Measurements from ENCODE around the gene LAGE3. TPM values are rescaled to one million over a fixed set of nuclear protein-coding genes. Genes with fewer than 3 reads are reported as not detected.

Gene LAGE3
- total RNA-seq, 2 donors from 2014 or later: 29.5 to 34.1 TPM

DNA sequence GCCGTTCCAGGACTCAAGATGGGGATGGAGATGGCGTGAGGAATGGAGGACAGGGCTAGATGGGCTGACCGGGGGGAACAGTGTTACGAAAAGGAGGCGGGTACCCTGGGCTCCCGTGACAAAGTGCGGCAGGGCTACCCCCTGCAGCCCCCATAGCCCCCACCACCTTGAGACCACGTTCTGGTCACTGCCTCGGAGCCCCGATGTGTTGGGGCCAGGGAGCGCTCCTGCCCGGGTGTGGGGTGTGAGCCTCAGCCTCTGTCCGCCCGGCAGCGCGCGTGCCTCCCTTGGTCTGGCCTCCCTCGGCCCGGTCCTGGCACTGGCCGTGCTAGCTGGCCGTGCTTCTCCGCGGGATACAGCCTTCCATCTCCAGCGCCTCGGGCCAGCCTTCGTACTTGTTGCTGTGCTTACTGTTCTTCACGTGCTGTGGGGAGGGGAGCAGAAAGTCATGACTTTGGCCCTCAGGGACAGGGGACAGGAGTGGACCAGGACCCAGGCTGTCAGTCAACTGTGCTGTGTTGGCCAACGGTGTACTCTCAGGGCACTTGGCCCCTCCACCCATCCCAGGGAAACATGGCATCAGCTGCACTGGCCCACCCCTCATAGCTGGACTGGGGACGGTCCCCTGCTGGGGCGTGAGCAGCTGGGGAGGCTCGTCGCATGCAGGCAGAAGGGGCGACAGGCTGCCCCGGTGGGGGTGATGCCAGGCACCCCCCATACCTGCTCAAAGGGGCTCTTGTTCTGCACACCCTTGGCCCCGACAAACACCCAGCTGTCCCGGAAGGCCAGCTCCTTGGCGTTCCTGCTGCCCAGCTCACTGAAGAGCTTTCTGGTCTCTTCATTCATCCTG, 27.6 kb upstream of the LAGE3 start:
- 95 to 97% methylated on average over 10 to 33 of the region's 37 CpGs for WGBS, 2 experiments (ENCODE audit: insufficient coverage in 1 of 2, insufficient read length in 1 of 2)
- H3K4me1 Mint-ChIP-seq: no peaks in the 10 kb centered on the region
- H3K27ac ChIP-seq (ENCODE audit: low read depth, low read length): no peak overlapping the region

GRCh38 chrX:154505734-154506133, 26.7 kb upstream of the LAGE3 start:
- Histone ChIP-seq H3K27ac (ENCODE audit: low read depth, low read length) (no peak overlapping the region), H3K36me3 (ENCODE audit: control insufficient read depth, insufficient read depth, low read length) (peaks cover 12% of the 10 kb centered on the region), H3K9ac (ENCODE audit: extremely low read depth, low read length, poor library complexity, severe bottlenecking) (no peak overlapping the region), H3K4me3 (ENCODE audit: low read length) (no peak overlapping the region), H3K4me1 (ENCODE audit: control insufficient read depth, insufficient read depth, low read length) (no peaks in the 10 kb centered on the region), H3K27me3 (ENCODE audit: control insufficient read depth, insufficient read depth, low read length, poor library complexity, severe bottlenecking) (no peaks in the 10 kb centered on the region), H3K9me3 (ENCODE audit: control insufficient read depth, low read length) (peaks cover 3% of the 10 kb centered on the region)
- H3K27me3 Mint-ChIP-seq (ENCODE audit: insufficient read depth): peaks cover 2% of the 10 kb centered on the region
- peaks cover 28% of the 10 kb centered on the region for H3K36me3 Mint-ChIP-seq (ENCODE audit: low read depth)
- no peak overlapping the region for H3K27ac Mint-ChIP-seq
- no peak overlapping the region for H3K4me3 Mint-ChIP-seq
- no peak for DNase-seq
- H3K4me1 Mint-ChIP-seq: no peaks in the 10 kb centered on the region
- H3K9me3 Mint-ChIP-seq: peaks cover 66% of the 10 kb centered on the region
- TF ChIP-seq CTCF (conservative IDR thresholded peaks at IDR 0.05): no peak
- WGBS, 2 experiments (ENCODE audit: insufficient coverage in 1 of 2, insufficient read length in 1 of 2): 92 to 100% methylated on average over 3 to 12 of the region's 12 CpGs

More for the DNA sequence above, 27.6 kb upstream of the LAGE3 start:
- no peak for TF ChIP-seq CTCF (conservative IDR thresholded peaks at IDR 0.05)
- Histone ChIP-seq H3K9ac (ENCODE audit: extremely low read depth, low read length, poor library complexity, severe bottlenecking) (no peak overlapping the region), H3K27me3 (ENCODE audit: control insufficient read depth, insufficient read depth, low read length, poor library complexity, severe bottlenecking) (no peaks in the 10 kb centered on the region), H3K4me1 (ENCODE audit: control insufficient read depth, insufficient read depth, low read length) (no peaks in the 10 kb centered on the region), H3K9me3 (ENCODE audit: control insufficient read depth, low read length) (peaks cover 3% of the 10 kb centered on the region), H3K36me3 (ENCODE audit: control insufficient read depth, insufficient read depth, low read length) (peaks cover 12% of the 10 kb centered on the region), H3K4me3 (ENCODE audit: low read length) (no peak overlapping the region)
- no peak for DNase-seq
- Mint-ChIP-seq H3K9me3 (peaks cover 66% of the 10 kb centered on the region), H3K27ac (no peak overlapping the region), H3K27me3 (ENCODE audit: insufficient read depth) (no peaks in the 10 kb centered on the region), H3K36me3 (ENCODE audit: low read depth) (peaks cover 32% of the 10 kb centered on the region), H3K4me3 (no peak overlapping the region)

DNA sequence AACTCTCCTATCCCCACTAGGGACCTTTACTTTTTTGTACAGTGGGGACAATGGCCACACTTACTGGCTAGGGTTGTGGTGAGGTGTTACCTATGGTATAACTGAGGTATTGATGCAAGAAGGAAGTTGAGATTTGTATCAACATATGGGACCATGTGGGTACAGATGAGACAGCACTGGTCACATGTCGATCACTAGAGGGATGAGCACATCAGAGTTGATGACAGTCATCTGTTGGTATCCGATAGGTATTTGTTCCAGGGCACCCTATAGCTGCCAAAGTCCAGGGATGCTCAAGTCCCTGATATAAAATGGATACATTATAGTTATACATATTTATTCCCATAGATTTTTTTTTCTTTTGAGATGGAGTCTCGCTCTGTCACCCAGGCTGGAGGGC, 23.9 kb upstream of the LAGE3 start:
- no peak overlapping the region for H3K27ac Mint-ChIP-seq
- TF ChIP-seq CTCF (conservative IDR thresholded peaks at IDR 0.05): no peak
- Histone ChIP-seq H3K27me3 (ENCODE audit: control insufficient read depth, insufficient read depth, low read length, poor library complexity, severe bottlenecking) (no peaks in the 10 kb centered on the region), H3K4me3 (ENCODE audit: low read length) (no peak overlapping the region), H3K9ac (ENCODE audit: extremely low read depth, low read length, poor library complexity, severe bottlenecking) (no peak overlapping the region), H3K4me1 (ENCODE audit: control insufficient read depth, insufficient read depth, low read length) (no peaks in the 10 kb centered on the region), H3K27ac (ENCODE audit: low read depth, low read length) (no peak overlapping the region), H3K9me3 (ENCODE audit: control insufficient read depth, low read length) (no peaks in the 10 kb centered on the region), H3K36me3 (ENCODE audit: control insufficient read depth, insufficient read depth, low read length) (peaks cover 3% of the 10 kb centered on the region)
- no peak overlapping the region for H3K4me3 Mint-ChIP-seq
- DNase-seq: no peak
- no peaks in the 10 kb centered on the region for H3K4me1 Mint-ChIP-seq
- H3K36me3 Mint-ChIP-seq (ENCODE audit: low read depth): peaks cover 13% of the 10 kb centered on the region
- H3K27me3 Mint-ChIP-seq (ENCODE audit: insufficient read depth): peaks cover 2% of the 10 kb centered on the region
- WGBS, 2 experiments (ENCODE audit: insufficient coverage in 1 of 2, insufficient read length in 1 of 2): 97 to 100% methylated on average over 1 to 3 of the region's 3 CpGs
- peaks cover 56% of the 10 kb centered on the region for H3K9me3 Mint-ChIP-seq
